Smooth muscle cell (in vitro differentiated cells): Measurements from ENCODE around the gene SULF2. TPM values are rescaled to one million over a fixed set of nuclear protein-coding genes. Genes with fewer than 3 reads are reported as not detected.

ENCODE experiments used
- DNase-seq: peaks from one replicate; lab custom pipeline; 2025; ENCODE audit not compliant: unreplicated experiment; lab: John Stamatoyannopoulos, UW
- H2AFZ ChIP-seq: fragments of 200-600 bp; sonication (generic); 2 replicates; pipeline ENCODE4 v1.6.0; 2016; ENCODE audit warnings: antibody characterized with exemption, low read depth, mild to moderate bottlenecking
- H3F3A ChIP-seq: fragments of 200-600 bp; sonication (generic); 2 replicates; pipeline ENCODE4 v1.6.0; 2017; ENCODE audit warnings: antibody characterized with exemption, low read depth
- H3K27ac ChIP-seq: fragments of 200-600 bp; sonication (generic); 2 replicates; pipeline ENCODE4 v1.5.1; 2016; ENCODE audit warnings: low read depth, mild to moderate bottlenecking
- H3K27me3 ChIP-seq: fragments of 200-600 bp; sonication (generic); 2 replicates; pipeline ENCODE4 v1.6.1; 2016; ENCODE audit warnings: low read depth, mild to moderate bottlenecking
- H3K36me3 ChIP-seq: fragments of 200-600 bp; sonication (generic); 2 replicates; pipeline ENCODE4 v1.5.1; 2016; ENCODE audit warnings: low read depth
- H3K4me1 ChIP-seq: fragments of 200-600 bp; sonication (generic); 2 replicates; pipeline ENCODE4 v1.5.1; 2016; ENCODE audit warnings: low read depth
- H3K4me2 ChIP-seq: fragments of 200-600 bp; sonication (generic); 2 replicates; pipeline ENCODE4 v1.6.0; 2016; ENCODE audit warnings: mild to moderate bottlenecking
- H3K4me3 ChIP-seq: fragments of 200-600 bp; sonication (generic); 2 replicates; pipeline ENCODE4 v1.5.1; 2016; ENCODE audit warnings: mild to moderate bottlenecking
- H3K79me2 ChIP-seq: fragments of 200-600 bp; sonication (generic); 2 replicates; pipeline ENCODE4 v1.6.0; 2016; ENCODE audit warnings: low read depth, mild to moderate bottlenecking
- H3K9ac ChIP-seq: fragments of 200-600 bp; sonication (generic); 2 replicates; pipeline ENCODE4 v1.6.0; 2016; ENCODE audit warnings: low read depth
- H3K9me3 ChIP-seq: fragments of 200-600 bp; sonication (generic); replicated peaks from 2 replicates; pipeline ENCODE4 v1.5.1; 2016; ENCODE audit warnings: low read depth
- H4K20me1 ChIP-seq: fragments of 200-600 bp; sonication (generic); 2 replicates; pipeline ENCODE4 v1.6.0; 2016; ENCODE audit warnings: low read depth
- WGBS: methylation state at CpG from one replicate; pipeline ENCODE4 v1.1.7; 2016; ENCODE audit warnings: low lambda C conversion rate; 5-methylcytosine and 5-hydroxymethylcytosine counted together
- polyA plus RNA-seq: library from polyadenylated mRNA; unstranded; fragments of >200 nt; fragmentation: Nextera tagmentation; extraction: Ambion mirVana; gene quantifications from 2 replicates; pipeline ENCODE4 v1.2.1, GENCODE V29; 2016
- total RNA-seq: library from RNA; depleted of rRNA; stranded (reverse); fragments of >200 nt; gene quantifications from 2 replicates; pipeline ENCODE4 v1.2.3, GENCODE V29; 2014
- TF ChIP-seq, protein P1 (sequence below): fragments of 200-600 bp; sonication (generic); IDR thresholded peaks from 2 replicates; pipeline ENCODE4 v1.5.1; 2017; ENCODE audit warnings: borderline replicate concordance, mild to moderate bottlenecking, antibody characterized with exemption; ENCODE audit not compliant: insufficient read depth, poor library complexity, severe bottlenecking

Gene SULF2
- total and polyA plus RNA-seq, 2 experiments from 2014 or later: 109 to 144 TPM

DNA sequence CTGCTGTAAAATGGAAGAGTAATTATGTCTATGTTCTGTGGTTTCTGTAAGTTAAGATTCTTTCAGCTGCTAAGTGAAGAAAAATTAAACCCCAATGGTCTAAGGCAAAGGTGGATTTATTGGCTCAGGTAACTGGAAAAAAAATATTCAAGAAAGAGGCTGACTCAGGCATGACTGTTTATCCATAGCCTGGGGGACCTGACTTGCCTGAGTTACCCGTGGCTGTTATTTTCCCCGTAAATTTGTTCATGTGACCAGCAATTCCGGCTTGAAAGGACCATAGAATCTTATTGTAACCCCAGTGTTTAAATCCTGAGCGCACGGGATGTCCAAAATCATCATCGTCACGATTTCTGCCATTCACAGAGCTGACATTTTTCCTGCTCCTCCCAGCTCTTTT lies 32.3 kb upstream of the SULF2 start:
- Histone ChIP-seq H3K4me3 (no peak overlapping the region), H3F3A (no peaks in the 10 kb centered on the region), H3K27me3 (no peaks in the 10 kb centered on the region), H3K9ac (no peak overlapping the region), H3K4me1 (no peaks in the 10 kb centered on the region), H3K27ac (no peak overlapping the region), H3K79me2 (no peaks in the 10 kb centered on the region), H3K4me2 (no peak overlapping the region), H3K9me3 (no peaks in the 10 kb centered on the region), H3K36me3 (no peaks in the 10 kb centered on the region), H2AFZ (no peak overlapping the region), H4K20me1 (no peaks in the 10 kb centered on the region)
- WGBS: 75% methylated on average over 7 of the region's 7 CpGs
- DNase-seq: no peak
- TF ChIP-seq, protein P1, sequence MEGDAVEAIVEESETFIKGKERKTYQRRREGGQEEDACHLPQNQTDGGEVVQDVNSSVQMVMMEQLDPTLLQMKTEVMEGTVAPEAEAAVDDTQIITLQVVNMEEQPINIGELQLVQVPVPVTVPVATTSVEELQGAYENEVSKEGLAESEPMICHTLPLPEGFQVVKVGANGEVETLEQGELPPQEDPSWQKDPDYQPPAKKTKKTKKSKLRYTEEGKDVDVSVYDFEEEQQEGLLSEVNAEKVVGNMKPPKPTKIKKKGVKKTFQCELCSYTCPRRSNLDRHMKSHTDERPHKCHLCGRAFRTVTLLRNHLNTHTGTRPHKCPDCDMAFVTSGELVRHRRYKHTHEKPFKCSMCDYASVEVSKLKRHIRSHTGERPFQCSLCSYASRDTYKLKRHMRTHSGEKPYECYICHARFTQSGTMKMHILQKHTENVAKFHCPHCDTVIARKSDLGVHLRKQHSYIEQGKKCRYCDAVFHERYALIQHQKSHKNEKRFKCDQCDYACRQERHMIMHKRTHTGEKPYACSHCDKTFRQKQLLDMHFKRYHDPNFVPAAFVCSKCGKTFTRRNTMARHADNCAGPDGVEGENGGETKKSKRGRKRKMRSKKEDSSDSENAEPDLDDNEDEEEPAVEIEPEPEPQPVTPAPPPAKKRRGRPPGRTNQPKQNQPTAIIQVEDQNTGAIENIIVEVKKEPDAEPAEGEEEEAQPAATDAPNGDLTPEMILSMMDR: no peak

DNA sequence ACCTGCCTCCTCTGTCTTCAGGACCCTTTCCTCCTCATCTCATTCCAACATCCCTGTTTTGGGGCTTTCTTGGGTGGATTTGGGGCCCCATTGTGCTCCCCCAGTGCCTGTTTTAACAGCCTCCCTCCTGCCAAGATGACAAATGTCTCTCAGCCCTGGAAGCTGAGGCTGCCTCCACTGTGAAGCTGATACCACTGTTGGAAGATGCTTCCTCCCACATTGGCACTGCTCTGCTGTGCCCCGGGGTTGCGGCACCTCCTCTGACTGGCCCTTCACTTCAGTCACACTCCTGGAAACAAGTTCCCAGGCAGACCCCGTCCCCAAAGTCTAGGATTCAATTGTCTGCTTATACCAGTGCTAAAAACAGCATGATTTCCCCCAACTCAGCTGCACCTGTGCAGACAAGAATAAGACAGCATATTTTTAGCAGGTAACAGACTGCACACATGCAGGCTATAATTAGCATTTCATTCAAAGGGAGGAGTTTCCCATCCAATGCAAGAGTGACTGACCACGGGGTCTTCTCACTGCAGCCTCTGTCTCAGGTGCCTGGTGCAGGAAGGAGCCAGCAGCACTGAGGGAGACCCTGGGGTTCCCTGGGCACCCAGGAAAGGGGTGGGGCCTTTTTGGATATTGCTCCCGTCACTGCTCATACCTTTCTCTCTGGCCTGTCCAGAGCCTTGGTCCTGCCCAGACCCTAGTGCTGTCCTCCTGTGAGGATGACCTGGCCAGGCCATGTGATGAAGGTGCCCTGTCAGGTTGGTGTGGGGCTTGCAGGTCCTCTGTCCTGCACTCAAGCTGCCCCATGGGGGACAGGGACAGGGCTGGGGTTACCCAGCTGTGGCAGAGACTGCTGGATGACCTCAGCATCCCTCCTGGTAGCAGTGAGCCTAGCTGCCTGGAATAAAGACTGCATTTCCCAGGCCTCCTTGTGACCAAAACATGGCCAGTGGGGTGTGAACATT lies 31.5 kb upstream of the SULF2 start:
- no peak overlapping the region for H3K27ac ChIP-seq
- no peaks in the 10 kb centered on the region for H3K9me3 ChIP-seq
- no peaks in the 10 kb centered on the region for H4K20me1 ChIP-seq
- no peaks in the 10 kb centered on the region for H3K36me3 ChIP-seq
- H3K4me3 ChIP-seq: no peak overlapping the region
- H2AFZ ChIP-seq: no peak overlapping the region
- 85% methylated on average over 5 of the region's 5 CpGs for WGBS
- H3K27me3 ChIP-seq: no peaks in the 10 kb centered on the region
- no peak overlapping the region for H3K9ac ChIP-seq
- no peaks in the 10 kb centered on the region for H3K79me2 ChIP-seq
- no peaks in the 10 kb centered on the region for H3K4me1 ChIP-seq
- TF ChIP-seq, protein P1: no peak
- no peak for DNase-seq
- H3F3A ChIP-seq: no peaks in the 10 kb centered on the region
- H3K4me2 ChIP-seq: no peak overlapping the region

DNA sequence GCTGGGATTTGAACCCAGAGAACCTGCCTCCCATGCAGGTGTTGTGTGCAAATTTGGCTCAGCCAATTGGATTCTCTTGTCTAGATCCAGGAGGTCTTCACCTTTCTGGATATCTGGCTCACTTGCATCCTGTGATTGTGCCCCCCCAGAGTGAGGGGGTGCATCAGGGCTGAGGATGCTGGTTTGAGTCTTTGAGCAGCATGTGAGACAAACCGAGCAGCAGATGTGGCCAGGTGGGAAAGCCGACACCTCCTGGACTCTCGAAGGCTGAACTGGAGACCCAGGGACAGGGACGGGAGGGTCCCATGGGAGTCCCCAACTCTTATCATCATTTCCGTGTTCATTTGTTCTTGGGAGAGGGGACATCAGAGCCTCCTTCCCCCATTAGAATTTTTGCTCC lies 30.6 kb upstream of the SULF2 start:
- Histone ChIP-seq H3K79me2 (no peaks in the 10 kb centered on the region), H3K27me3 (no peaks in the 10 kb centered on the region), H3K4me2 (no peak overlapping the region), H3K36me3 (no peaks in the 10 kb centered on the region), H3K9ac (no peak overlapping the region), H3K9me3 (no peaks in the 10 kb centered on the region), H4K20me1 (no peaks in the 10 kb centered on the region), H3K4me1 (no peaks in the 10 kb centered on the region), H2AFZ (no peak overlapping the region), H3K4me3 (no peak overlapping the region), H3K27ac (no peak overlapping the region), H3F3A (no peaks in the 10 kb centered on the region)
- TF ChIP-seq, protein P1: no peak
- no peak for DNase-seq
- WGBS: 93% methylated on average over 5 of the region's 5 CpGs
